HuH-7.5 (cell line): ENCODE data around the gene ALPI.

Experiments
- DNase-seq: peaks from one replicate; pipeline ENCODE4 v3.0.0; 2011; ENCODE audit warnings: low spot score

Gene ALPI

DNA sequence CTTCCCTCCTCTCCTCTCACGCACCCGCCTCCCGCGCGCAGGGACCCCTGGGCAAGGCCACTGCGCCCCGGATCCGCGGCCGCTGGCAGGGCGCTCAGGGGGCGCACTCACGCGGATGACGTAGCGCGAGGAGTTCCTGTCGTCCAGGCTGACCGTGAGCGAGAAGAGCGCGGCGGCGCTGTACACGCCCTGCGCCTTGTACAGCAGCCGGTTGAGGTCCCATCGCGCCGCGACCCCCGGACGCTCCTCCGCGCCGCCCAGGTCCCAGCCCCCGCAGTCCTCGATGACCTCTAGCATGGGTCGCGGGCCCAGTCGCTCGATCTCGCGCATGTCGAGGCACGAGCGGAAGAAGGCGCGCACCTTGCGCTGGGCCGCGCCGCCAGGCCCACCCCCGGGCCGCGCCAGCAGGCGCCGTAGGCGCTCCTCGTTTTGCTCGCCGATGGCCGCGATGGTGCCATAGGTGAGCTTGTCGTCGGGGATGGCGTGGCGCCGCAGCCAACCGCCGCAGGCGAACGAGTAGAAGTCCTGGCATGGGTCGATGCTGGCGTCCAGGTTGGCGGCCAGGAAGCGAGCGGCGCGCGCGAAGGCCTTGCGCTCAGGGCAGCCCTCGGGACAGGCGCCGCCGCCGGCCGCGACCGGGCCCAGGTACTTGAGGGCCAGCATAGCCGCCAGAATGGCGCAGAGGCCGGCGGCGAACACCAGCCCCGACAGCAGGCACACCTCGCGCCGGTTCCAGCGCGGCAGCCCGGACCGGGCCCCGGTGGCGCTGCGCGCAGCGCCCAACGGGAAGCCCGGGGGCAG is 30.0 kb downstream of the ALPI start:
- no peak for DNase-seq

DNA sequence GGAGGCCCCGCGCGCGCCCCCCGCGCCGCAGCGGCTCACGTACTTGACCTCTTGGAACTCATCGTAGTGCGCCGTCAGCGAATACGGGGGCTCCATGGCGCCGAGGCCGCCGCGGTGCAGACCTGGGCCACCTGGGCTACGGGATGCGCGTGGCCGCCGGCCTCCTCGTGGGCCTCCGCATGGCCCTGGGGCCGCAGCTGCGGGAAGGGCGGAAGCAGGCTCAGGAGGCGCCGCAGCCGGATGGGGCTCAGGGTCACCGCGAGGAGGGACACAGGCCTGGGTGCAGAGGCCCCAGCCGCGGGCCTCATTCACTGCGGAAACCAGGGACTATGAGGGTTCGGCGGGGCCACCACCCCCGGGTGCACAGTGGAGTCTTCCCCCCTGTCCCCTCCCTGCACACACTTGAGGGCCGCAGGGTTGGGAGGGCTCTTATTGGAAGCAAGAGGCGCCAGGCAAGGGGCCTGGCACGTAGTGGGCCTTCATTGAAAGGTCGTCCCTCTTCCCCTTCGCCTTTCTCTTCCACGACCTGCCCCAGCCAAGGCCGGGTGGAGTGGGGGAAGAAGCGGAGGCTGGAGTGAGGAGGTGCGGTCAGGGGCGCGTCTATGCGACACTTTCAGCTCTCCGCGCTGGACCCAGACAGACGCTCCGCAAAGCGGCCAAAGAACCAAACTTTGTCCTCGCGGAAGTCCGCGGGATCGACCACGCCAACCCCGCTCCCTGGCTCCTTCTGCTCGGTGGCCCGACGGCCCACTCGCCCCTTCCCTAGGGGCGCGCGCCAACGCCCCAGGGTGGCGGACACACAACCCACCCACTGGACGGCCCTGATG is 30.8 kb downstream of the ALPI start:
- DNase-seq = no peak

DNA sequence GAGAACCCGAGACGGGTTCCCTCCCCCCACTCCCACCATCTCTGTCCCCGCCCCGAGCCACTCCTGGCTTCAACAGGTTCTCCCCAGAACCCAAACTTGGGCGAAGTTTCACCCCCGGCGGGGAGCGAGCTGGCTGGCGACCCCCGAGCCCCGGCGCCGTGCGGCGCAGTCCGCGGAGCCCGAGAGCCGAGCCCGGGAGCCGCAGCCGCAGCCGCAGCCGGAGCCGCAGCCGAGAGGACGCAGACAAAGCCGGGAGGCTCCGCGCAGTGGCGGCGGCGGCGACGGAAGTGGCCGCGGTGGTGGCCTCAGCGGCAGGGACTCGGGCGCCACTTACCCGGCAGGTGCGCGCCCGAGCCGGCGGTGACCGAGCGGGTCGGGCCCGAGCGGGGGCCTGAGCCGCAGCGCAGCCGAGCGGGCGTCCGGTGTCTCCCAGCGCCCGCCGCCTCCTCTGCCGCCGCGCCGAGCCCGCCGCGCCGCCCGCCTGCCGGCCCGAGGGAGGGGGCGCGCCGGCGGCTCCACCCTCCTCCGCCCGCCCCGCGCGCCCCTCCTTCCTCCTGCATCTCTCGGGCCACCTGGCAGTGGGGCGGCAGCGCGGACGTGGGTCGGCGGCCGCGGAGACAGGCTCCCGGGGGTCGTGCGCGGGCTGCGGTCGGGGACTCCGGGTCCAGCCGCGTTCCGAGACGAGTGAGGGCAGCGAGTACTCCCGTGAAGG is 31.6 kb downstream of the ALPI start, which contains the start of gene ECEL1:
Gene ECEL1 (minus strand): TSS at position 450 of the 712 bp plus-strand sequence. CDS start 1,181 bp downstream, outside the sequence.
- no peak for DNase-seq

DNA sequence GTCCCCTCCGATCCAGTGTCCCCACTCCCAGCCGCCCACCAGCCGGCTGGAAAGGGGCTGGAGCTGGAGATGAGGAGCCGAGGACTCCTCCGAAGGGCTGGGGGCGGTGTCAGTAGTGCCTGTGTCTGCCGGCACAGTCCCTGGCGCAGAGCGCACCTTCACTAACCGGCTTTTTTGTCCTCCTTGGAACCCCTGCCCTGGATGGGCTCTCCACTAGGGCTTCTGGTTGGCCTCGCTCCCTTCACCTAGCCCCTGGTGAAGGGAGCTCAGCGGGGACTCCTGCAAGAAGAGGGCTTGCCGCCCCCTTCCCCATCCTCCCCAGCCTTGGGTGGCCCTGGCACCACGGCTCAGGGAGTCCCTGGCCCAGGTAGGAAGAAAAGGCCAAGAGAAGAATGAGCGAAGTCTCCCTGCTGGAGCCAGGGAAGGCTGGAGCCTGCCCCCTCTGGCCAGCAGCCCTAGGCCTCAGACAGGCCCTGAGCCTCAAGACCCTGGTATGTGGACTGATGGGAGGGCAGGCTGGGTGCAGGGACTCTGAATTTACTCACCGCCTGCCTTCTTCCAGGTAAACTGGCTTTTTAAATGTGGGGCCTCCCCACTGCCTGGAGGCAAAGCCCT is 32.3 kb downstream of the ALPI start:
- DNase-seq = no peak

DNA sequence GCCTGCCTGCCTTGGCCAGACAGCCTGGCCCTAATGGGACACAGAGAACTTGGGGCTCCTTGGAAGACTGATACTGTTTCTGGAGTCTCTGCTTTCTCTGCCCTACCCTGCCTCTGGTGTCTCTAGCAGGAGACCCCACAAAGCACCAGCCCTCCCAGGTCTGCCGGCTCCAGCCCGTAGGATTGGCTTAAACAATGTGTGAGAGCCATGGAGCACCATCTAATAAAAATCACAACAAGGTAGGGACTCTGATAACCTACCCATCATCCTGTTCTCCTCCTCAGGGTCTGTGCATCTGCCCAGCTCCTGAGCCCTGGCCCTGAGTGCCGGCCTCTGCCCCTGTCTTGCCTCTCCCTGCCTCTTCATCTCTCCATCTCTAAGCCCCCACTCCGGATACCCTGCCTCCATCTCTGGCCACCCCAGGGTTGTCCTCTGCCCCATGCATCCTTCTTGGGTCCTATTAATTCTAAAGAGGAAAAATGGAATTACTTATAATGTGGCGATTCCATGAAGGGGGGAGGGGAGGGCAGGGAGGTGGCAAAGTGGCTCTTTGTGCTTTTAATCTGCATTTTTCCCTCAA is 32.9 kb downstream of the ALPI start:
- DNase-seq = no peak

DNA sequence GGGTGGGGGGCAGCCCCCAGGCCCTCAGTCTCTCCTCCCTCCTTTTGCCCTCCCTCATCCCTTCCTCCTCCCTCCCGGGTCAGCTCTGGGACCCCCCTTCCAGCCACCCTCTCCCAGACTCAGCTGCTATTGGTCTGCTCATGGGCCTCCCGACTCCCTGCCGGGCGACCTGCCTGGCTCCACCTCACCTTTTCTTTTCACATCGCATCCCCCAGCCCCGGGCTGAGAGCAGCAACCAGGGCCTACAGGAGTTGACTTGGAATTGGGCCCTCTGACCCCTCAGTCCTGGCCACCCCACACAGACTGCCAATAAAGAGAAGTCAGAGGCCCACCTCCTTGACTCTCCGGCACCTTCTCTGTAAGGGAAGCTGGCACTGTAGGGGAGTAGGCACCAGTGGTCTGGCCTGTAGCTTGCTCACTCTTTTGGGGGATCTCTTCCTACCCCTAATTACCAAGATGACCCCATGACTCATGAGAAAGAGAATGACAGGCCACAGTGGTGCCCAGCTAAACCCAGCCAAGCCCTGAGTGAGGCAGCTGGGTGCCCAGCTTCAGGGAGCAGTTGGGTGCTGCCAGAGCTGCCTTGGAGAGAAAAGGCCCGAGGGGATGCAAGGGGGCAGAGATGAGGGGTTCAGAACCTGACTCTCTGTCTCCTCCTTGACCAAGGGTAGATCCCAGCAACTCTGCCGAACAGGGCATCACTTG is 33.7 kb downstream of the ALPI start:
- DNase-seq = no peak

DNA sequence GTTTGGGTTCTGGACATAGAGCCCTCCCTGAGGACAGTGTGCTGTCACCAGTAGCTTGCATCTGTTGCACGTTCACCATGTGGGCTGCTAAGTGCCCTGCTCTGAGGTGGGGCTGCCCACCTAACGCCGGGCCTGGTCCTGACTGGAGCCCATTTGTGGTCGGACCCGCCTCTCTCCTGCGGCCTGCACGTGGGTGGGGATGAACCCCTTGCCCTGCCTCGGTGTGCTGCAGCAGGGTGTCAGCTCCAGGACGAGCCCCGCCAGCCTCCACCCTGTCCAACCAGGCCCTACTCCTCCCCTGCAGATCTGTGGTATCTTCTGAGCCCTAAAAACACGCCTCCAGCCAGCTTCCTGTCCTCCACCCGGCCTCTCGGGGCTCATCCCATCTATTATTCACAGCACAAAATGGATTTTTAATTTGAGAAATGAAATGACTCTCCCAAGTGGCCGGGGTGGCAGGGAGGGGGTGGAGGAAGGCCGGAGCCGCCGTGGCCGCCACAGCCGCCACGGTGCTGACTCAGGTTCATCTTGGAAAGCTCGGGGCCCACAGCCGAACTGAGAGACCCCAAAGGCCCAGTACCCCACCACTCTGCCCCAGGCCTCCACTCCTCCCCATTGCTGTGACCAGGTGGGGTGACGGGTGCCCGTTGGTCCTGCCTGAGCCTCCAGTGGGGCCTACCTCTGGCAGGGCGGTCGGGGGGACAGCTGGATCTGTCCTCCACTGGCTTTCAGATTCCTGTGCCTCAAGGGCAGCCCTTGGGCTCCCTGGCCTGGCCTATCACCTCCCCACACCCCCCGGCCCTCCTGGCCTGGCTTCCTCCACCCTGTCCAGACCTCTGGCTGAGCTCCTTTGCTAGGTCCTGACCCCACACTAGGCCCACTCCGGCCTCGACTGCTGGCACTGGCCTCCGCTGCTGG is 34.5 kb downstream of the ALPI start:
- no peak for DNase-seq

DNA sequence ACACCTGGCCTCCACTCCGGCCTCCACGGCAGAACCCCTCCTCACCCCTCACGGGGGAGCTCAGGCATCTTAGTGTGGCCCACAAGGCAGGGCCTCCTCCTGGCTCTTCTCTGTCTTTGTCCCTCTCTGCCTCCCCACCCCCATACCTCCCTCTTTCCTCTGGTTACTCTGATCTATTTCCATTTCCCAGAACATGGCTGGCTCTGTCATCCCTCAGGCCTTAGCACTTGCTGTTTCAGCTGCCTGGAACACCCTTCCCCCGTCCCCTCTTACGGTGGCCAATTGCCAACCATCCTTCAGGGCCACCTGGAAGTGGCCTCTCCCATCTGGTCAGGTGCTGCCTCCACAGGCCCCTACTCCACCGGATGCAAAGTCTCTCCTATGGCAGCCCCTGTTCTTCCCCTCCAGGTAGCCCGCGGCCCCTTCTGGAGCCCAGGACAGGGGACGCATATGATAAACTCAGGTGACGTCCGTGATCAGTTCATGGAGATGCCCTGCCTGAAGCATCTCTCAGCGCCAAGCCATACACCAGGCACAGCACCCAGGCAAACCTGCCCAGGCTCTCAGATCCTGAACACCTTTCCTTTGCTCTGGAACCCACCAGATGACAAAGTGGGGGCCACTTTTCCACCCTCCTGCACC is 35.3 kb downstream of the ALPI start:
- DNase-seq = no peak

DNA sequence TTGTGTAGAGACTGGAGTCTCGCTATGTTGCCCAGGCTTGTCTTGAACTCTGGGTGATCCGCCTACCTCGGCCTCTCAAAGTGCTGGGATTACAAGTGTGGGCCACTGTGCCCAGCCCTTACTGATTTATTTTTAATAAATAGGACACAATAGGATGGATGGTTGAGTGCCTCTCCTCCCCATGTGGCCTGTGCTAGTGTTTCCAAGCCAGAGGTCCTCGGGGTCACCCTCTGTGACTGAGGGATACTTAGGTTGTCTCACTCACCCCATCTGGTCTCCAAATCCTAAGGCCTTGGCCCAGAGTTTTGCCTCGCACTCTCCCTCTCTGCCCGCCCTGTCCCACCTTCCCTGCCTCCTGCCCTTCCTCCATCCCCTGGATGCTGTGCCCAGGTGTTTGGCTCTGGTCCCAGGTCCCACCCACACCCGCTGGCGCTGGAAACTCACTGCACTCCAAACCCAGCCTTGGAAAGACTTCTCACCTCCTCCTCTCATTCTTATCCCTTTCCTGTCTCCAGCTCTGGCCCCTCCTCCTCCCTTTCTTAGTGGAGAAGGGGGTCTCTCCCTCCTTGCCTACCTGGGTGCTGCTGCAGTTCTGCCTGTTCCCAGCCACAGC is 36.4 kb downstream of the ALPI start:
- no peak for DNase-seq

DNA sequence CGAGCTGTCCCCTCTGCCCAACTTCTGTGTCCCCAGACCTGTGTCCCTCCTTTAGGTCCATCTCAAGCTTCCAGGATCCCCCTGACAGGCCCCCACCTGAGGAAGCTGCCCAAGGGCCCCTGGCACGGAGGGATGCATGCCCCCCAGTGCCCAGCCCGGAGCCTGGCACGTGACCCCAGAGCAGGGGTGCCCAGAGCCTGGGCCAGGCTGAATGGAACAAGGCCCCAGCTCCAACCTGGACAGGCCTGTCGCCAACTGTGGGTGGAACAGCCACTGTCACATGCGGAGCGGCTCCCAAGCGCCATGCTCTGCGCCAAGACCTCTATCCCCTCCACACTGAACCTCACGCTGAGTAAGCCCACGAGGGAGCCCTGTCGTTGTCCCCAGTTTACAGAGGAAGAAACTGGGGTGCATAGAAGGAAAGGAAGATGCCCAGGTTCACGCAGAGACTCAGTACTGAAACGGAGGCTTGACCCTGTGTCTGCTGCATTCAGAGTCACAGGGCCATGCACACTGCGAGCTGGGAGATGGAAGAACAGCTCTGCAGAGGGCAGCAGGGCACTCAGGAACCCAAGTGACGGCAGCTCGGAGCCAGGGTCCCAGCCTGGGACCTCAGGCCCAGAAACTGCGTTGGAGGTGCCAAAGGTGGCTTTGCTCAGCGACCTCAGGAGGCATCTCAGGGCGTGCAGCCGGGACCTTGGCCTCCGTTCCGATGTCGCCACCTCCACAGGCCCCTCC is 37.2 kb downstream of the ALPI start:
- DNase-seq = no peak

DNA sequence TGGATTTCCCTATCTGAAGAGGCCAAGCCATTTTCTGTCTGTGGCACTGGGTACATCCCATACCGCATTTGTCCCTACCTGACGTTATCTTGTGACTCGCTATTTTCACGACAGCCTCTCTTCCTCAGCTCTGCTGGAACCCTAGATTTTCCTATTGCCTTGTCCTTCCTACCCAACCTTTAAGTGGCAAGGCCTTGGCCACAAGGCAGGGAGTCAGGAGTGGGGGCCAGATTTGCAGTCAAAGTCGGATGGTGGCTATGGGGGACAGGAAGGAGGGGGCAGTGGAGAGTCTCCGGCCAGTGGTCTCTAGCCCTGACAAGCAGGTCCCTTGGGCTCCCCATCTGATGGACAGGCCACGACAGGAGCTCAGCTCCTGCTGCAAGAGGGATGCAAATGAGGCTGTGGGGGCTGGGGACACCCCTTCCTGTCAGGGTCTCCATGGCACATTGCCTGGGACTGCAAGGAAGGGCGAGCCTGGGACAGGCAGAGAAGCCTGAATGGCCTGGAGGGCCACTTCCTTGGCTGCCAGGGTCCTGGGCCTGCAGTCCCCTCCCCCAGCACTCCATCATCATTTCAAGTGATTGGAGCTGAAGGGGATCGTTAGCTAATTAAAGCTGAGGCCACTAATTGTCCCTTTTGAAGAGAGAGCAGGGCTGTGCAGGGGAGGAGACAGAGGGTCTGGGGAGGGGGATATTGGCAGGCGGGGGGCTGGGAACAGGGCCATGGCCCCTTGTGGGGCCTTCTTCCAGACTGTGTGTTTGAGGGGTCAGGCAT is 37.9 kb downstream of the ALPI start:
- DNase-seq = no peak

DNA sequence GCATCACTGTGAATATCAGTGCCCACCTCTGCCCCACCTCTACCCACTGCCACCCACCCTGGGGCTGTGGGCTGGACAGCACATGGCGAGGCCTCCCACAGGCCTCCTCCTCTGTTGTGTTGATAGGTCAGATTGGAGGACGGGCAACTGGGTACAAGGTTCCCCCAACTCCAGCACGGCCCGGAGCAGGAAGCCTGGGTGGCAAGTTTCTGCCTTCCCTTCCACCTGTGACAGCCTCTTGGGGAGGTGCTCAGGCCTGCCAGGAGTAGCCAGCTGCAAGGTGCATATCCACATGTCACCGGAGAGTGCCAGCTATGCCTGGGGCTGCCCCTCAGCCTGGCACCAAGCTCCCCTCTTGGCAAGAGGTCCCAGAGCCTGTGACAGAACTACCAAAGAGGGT is 38.6 kb downstream of the ALPI start:
- DNase-seq = no peak

DNA sequence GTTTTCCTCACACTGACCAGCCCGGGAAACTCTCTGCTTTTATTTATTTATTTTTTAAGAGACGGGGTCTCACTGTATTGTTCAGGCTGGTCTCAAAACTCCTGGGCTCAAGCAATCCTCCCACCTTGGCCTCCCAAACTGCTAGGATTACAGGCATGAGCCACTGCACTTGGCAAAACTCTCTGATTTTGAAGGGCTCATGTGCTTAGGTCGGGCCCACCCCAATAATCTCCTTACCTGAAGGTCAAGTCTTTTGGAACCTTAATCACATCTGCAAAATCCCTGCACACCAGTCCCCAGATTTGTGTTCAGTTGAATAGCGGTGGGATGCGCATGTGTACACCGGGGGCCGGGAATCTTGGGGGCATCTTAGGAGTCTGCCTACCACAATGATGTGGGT is 39.3 kb downstream of the ALPI start:
- DNase-seq = no peak

DNA sequence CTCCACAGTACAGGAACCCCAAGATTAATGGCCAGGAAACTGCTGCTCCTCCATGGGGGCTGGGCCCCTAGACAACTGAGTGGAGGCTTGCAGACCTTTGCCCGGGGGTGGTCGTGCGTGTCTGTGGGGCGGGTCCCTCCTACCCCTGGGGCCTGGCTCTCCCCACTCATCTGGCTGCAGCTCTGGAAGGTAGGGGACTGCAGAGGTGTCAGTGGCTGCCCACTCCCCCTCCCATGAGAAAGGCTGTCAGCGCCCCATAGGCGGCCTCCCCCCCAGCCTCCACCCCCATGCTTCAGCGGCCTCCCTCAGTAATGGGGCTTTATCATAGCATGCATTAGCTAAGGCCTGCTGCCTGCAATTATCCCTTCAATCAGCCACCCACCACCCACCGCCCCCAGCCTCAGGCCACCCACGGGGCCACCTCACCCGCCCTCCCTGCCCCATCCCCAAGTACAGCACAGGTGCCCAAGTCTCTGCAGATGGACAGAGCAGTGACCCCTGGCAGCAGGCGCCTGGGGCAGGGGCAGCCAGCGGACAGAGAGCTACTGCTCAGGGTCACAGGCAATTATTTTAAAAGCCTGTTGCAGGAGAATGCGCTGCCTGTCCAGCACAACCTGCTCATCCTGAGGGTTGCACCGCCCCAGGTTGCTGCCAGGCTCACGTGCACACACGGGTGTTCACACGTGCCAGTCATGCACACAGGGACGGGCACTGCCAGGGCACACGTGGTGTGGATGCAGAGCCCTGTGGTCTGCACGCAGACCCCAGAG is 40.7 kb downstream of the ALPI start:
- no peak for DNase-seq

DNA sequence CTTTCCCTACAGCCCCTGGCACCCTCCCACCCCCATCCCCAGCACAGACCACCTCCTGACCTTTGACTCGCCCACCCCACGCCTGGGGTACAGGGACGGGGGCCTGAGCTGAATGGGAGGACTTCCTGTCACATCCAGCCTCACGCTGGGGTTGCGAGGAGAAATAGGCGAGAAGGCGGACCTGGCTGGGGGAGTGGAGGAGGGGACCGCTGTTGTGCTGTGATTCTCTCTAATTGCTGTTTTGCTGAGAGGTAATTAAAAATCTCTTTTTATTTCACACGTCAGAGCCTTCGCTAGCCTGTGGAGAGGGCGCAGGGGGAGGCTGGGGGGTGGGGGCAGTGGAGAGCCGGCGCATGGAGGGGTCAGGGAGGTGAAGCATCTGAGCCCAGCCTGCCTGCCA is 41.4 kb downstream of the ALPI start:
- DNase-seq = no peak

DNA sequence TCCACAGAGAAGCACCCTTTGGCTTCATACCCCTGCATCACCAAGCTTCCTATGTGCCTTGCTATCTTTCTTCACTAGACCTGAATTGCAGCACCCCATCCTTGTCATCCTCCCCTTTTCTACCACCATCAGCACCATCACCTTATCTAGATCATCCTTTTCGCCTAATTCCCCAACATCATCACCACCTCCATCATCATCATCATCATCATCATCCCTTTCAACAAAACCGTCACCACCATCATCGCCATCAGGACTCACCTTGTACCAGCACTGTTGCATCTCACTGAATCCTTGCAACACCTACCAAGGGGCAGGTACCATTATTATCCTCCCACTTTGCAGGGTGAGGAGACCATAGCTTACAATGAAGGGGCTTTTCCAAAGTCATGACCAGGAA is 42.5 kb downstream of the ALPI start:
- no peak for DNase-seq

DNA sequence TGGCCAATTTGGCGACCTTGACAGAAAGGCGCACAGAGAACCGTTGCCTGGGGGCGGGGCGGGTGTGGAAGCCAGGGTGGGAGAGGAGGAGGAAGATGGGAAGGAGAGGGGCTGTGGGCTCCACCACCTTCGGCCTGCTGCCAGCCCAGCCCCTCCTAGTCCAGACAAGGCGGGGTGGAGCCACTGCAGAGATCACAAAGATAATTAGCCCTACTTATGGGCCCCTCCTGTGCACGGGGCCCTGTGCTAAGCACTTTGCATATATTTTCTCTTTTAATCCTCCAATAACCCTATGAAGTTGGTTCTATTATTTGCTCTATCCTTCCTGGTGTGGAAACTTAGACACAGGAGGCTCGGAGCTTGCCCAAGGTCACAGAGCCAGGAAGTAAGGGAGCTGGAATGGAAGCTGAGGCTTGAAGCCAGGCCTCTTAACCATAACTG is 45.4 kb downstream of the ALPI start:
- no peak for DNase-seq
